NOMO-1 treated with DMSO at 0.1 percent for 48 hours (cell line): Measurements from ENCODE around the gene LY9.
A peak's percentile ranks its signal among the peaks of the same experiment; 100 is the strongest.

Experiments
- DNase-seq: peaks from one replicate; lab custom pipeline; 2025; ENCODE audit not compliant: unreplicated experiment; lab: John Stamatoyannopoulos, UW

The LY9 gene

GRCh38 chr1:160795951-160796383 lies at the start of gene LY9:
Gene LY9 (plus strand): TSS chr1:160796174. CDS start chr1:160796188, 14 bp downstream.
- DNase-seq, result peak; percentile 81

- no peak for DNase-seq
Observed at GRCh38 chr1:160746836-160747500, 49.0 kb upstream of the LY9 start.

DNA sequence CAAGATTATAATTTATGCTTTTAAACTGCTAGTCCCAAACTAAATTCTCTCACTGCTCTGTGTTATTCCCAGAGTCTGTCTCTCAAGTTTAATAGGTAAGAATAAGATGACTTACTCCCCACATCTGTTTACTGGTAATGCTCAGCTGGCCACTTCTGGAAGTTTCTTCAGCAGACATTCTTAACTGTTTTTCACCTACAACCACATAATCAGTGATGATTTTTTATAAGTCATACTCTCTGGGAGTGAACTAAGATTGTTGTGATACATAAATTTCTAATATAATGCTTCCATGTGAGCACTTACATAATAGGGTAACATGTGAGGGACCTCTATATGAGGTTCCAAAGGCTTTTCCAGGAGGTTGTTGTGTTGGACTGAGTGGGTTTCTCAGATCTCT lies 48.3 kb upstream of the LY9 start:
- DNase-seq, result no peak

DNA sequence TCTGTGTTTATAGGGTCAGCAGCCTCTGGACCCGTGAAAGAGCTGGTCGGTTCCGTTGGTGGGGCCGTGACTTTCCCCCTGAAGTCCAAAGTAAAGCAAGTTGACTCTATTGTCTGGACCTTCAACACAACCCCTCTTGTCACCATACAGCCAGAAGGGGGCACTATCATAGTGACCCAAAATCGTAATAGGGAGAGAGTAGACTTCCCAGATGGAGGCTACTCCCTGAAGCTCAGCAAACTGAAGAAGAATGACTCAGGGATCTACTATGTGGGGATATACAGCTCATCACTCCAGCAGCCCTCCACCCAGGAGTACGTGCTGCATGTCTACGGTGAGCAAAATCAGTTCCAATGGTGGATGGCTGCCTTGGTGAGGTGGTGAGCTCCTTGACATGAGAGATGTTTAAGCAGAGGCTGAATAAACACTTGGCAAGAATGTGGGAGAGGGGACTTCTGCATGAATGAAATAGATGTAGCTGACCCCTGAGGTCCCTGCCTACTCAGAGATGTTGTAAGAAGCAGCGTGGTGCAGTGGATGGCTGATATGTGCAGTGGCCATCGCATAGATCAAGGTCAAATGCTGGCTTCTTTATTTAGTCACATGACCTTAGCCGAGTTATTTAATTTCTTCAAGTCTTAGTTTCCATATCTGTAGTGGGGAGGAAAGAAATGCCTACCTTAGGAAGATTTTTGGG lies 47.6 kb upstream of the LY9 start:
- no peak for DNase-seq

DNA sequence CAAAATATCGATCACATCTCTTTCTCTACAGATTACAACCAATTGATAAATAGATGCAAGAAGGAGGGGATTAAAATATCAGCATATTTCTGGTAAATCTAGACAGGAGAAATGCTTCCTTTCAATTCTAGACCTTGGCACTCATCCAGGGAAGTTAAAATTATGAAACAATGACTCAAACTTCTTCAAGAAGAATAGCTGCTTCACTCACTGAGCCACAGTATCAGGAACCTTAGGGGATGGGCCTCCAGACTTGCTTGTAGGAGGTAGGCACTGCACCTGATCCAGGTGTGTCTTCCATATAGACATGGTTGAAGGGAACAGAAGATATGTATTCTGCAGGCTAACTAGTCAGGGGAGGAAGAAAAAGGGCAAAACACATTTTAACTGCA lies 47.1 kb upstream of the LY9 start:
- DNase-seq, result peak; percentile 60

DNA sequence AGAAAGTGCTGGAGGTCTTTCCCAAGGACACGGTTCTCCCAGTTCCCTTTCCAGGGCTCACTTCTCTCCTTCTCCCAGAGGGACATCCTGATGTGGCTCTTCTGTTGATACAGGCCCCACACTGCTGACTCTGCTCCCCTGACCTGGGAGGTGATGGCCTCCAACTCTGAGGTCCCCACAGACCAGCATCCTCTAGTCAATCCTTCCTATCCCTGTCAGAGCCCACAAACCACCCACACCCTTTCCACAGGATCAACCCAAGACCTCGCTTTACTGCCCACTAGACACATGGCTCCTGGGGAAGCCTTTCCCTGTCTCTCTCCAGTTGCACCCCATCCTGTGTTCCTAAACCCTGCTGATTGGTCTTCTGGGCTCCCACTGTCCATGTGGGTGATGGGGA lies 45.4 kb upstream of the LY9 start:
- DNase-seq, result no peak

GRCh38 chr1:160752406-160752805 lies 43.6 kb upstream of the LY9 start:
- DNase-seq, result no peak

DNA sequence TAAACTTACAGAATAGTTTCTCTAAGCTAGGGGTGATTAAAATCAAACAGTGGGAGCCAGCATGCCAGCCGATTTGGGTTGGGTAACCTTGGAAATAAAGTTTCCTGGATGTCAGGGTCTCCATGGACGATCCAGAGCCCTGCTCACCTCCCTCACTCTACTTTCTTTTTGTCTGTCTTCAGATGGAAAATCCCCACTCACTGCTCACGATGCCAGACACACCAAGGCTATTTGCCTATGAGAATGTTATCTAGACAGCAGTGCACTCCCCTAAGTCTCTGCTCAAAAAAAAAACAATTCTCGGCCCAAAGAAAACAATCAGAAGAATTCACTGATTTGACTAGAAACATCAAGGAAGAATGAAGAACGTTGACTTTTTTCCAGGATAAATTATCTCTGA lies 43.0 kb upstream of the LY9 start:
- DNase-seq, result no peak

DNA sequence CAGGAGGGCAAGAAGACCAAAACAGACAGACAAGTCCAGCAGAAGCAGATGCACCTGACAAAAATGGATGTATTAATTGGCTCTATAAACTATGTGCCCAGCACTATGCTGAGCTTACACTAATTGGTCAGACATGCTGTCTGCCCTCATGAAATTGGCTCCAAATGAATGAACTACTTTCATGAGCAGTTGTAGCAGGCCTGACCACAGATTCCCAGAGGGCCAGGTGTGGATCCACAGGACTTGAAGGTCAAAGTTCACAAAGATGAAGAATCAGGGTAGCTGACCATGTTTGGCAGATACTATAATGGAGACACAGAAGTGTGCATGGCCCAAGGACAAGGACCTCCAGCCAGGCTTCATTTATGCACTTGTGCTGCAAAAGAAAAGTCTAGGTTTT lies 42.4 kb upstream of the LY9 start:
- no peak for DNase-seq

GRCh38 chr1:160755461-160755860 lies 40.5 kb upstream of the LY9 start:
- no peak for DNase-seq

- DNase-seq, result no peak
Observed at GRCh38 chr1:160755911-160756848, 39.8 kb upstream of the LY9 start.

GRCh38 chr1:160756849-160757201 lies 39.1 kb upstream of the LY9 start:
- DNase-seq, result no peak

- DNase-seq, result no peak
Observed at GRCh38 chr1:160758521-160758920, 37.5 kb upstream of the LY9 start.

GRCh38 chr1:160759740-160760139 lies 36.2 kb upstream of the LY9 start:
- DNase-seq, result no peak

DNA sequence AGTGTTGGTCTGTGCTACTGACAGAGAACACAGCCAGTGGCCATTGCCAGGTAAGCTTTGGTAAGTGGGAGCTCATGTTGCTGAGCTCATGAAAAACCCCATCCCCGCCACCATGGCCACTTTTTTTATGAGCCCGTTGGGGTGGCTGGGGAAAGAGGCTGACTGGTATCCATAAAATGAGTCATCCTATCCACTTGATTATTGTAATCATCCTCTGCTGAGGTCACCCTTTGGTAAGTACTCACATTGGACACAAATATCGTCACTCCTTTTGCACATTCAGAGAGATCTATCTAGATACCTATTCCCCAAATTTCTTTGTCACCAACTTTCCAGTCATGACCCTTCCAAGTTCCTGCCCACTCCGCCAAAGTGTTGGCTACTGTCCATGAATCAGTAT lies 34.9 kb upstream of the LY9 start:
- DNase-seq, result no peak

GRCh38 chr1:160761886-160762285 lies 34.1 kb upstream of the LY9 start:
- DNase-seq, result no peak

DNA sequence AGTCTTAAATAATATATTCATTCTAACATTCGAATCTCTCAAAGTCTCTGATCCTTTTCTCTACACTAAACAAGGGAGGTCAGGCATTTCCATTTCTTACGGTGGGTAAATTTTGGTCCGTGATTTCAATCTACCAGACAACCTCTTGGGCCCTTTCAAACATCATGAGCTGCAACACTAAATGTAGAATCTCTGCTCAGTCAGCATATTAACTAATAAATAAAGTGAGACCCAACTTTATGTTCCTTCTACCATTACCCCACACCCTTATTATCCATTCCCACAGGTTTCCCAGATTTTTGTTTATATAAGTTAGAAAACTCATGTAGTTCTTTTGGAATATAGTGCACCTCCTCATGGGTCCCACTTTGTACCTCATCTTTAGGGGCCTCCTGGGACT lies 32.0 kb upstream of the LY9 start:
- no peak for DNase-seq

DNA sequence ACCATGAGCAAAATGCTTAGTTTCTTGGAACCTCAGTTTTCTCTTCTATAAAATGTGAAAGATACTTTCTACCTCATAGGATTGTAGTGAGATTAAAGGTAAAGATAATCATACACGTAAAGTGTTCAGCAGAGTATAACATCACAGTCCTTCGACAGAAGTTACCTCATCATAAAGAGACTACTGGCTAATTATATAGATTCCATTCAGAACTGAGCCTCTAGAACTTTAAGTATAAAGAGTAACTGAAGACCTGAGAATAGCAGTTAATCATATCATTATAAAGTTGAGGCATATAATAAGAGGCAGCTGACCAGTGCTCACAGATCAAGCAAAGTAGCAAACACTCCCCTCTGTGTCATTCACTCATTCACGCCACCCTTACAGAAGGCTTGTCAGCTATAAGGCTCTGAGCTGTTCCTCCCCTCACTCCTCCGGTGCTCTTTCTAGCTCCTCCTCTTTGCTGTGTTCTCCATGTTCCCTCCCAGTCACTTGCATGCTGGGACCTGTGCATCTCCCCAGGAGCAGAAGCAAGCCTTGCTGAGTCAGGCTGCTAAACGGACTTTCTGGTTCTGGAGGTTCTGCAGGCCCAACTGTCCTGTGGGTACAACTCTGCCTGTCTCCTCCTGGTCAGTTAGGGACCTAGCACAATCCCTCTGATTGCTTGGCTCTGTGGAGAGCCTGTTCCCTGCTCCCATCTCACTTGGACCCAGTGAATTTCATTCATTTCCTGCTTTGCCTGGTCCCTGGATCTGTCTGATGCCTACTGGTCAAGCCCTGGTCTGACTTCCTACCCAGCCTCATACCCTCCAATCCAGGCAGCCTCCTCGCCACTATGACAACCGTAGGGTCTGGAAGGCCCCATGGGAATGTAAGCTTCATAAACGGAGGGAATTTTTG lies 28.3 kb upstream of the LY9 start:
- DNase-seq, result no peak

- peak; percentile 68 for DNase-seq
Observed at GRCh38 chr1:160768295-160768657, 27.7 kb upstream of the LY9 start.

DNA sequence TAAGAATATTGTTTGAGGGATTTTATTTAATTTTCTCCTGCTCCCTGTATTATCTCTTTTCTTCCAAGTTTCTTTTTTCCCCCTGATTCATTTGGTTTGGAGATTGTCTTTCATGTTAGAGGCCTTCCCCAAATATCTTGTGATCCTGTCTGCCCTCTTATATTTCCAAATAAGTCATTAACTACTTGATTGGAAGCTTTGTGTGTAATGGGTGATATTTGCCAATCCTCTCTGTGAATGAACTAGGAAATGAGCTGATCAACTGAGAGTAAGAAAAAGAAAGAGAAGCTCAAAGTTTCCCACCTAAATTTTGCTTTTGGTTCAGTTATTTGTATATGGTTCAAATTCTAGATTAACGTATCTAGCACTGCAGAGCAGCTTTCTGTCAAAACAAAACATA lies 23.6 kb upstream of the LY9 start:
- DNase-seq, result no peak

DNA sequence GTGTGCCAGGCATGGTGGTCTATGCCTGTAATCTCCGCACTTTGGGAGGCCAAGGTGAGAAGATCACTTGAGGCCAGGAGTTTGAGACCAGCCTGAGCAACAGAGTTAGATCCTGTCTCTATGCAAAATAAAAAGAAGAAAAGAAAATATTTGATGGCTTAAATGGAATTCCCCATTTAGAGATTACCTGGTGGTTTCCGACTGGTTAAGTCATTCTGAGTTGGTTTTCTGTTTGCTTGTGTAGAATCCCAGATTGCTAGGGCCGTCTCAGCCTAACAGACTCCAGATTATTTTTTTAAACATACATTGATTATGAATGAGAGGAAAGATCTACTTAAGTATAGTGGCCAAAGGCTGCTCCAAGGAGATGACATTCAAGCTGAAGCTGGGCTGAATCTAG lies 22.9 kb upstream of the LY9 start:
- no peak for DNase-seq
